ENCODE data around the gene CLBA1. TPM values are rescaled to one million over a fixed set of nuclear protein-coding genes. Genes with fewer than 3 reads are reported as not detected.

The CLBA1 gene
- total RNA-seq, 1 donor from 2014 or later = 10.2 TPM

DNA sequence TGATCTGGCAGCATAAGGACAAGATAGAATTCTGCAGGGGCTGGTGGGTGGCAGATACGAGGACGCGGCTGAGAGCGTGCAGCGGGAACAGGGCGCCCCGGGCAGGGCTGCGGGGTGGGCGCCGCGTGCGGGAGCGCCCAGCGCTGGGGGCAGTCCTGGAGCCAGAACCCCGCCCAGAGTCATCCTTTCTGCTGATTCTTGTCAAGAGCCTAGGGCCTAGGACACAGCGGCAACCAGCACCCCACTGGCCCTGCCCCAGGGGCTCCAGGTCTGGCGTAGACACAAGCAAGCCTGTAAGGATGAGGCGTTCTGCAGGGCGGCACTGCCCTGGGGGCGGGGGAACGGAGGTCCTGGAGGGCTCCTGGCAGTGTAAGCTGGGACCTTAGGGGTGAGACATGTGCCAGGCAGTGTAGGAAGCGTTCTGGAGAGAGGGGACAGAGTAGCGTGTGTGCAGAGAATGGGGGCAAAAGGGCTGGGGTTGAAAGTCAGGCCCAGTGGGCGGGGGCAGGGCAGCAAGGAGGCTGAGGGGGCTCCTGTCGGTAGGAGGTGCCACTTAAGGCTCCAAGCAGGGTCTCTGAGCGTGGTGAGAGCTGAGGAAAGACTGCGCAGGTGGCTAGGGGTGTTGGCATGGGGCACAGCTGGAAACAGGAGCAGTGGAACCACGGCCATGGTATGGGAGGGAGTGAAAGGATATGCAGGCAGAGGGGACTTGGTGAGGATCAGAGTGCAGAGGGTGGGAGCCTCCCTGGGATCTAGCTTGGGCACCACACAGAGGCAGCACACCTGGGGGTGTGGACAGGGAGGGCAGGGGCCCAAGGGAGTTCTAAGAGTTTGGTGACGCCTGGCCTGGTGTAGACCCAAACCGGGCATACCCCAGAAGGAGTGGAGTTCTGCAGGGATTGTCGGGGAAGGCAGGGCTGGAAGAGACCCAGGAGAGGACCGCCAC lies 6.6 kb upstream of the CLBA1 start:
- H3K9me3 Mint-ChIP-seq = no peaks in the 10 kb centered on the region
- no peak for DNase-seq (ENCODE audit: low spot score in 2 of 2, unreplicated experiment in 2 of 2)
- no peak overlapping the region for H3K27ac Mint-ChIP-seq
- H3K4me1 Mint-ChIP-seq = peaks cover 11% of the 10 kb centered on the region
- no peaks in the 10 kb centered on the region for H3K36me3 Mint-ChIP-seq
- H3K4me3 Mint-ChIP-seq = peak overlapping the region; percentile 55
- TF ChIP-seq, protein P1, sequence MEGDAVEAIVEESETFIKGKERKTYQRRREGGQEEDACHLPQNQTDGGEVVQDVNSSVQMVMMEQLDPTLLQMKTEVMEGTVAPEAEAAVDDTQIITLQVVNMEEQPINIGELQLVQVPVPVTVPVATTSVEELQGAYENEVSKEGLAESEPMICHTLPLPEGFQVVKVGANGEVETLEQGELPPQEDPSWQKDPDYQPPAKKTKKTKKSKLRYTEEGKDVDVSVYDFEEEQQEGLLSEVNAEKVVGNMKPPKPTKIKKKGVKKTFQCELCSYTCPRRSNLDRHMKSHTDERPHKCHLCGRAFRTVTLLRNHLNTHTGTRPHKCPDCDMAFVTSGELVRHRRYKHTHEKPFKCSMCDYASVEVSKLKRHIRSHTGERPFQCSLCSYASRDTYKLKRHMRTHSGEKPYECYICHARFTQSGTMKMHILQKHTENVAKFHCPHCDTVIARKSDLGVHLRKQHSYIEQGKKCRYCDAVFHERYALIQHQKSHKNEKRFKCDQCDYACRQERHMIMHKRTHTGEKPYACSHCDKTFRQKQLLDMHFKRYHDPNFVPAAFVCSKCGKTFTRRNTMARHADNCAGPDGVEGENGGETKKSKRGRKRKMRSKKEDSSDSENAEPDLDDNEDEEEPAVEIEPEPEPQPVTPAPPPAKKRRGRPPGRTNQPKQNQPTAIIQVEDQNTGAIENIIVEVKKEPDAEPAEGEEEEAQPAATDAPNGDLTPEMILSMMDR (IDR thresholded peaks at IDR 0.05; ENCODE audit: unreplicated experiment) = no peak
- peaks cover 25% of the 10 kb centered on the region for H3K27me3 Mint-ChIP-seq (ENCODE audit: low read depth)

- no peaks in the 10 kb centered on the region for H3K9me3 Mint-ChIP-seq
- H3K4me1 Mint-ChIP-seq = peaks cover 11% of the 10 kb centered on the region
- H3K27me3 Mint-ChIP-seq (ENCODE audit: low read depth) = peaks cover 25% of the 10 kb centered on the region
- H3K4me3 Mint-ChIP-seq = no peak overlapping the region
- no peak overlapping the region for H3K27ac Mint-ChIP-seq
- TF ChIP-seq, protein P1 (IDR thresholded peaks at IDR 0.05; ENCODE audit: unreplicated experiment) = no peak
- H3K36me3 Mint-ChIP-seq = no peaks in the 10 kb centered on the region
- no peak for DNase-seq (ENCODE audit: low spot score in 2 of 2, unreplicated experiment in 2 of 2)
These were observed 5.6 kb upstream of the CLBA1 start for GRCh38 chr14:104979758-104980610.

DNA sequence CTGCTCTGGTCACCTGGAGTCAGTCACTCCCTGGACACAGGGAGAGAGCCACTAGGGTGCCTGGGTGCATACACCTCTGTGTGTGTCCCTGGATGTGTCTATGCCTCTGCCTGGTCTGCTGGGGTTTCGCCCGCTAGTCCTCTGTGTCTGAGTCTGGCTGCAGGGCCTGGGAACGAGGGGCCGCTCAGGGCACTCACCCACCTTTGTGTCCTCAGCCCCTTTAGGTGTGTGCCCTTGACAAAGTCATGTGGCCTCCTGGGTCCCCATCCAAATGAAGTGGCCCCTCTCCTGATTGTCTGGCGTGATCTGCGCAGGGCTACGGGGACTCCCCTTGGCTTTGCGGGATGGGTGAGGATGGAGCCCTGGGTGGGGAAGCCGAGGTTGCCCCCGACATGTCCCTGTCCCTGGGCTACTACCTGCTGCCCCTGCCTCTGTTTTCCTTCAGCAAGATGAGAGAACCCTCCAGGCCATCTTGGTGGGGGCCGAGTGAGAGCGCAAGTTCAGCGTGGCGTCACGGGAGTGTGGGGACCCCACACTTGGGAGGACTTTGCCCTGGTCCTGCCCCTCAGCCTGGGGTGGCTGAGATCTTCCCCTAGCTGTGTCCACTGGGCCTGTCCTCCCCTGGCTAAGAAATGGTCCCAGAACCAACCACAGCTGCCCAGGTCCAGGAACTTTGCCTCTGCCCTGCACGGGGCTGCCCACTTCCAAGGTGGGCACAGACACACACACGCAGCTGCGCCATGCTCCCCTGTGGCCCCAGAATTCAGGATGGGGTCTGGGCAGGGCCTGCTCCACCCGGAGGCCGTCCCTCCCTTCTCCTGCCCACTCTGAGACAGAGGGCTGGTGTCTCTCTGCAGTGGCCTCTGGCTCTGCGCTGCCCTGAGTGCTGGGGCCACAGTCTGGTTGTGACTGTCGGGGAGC lies 4.7 kb upstream of the CLBA1 start:
- TF ChIP-seq, protein P1 (IDR thresholded peaks at IDR 0.05; ENCODE audit: unreplicated experiment) = no peak
- peaks cover 23% of the 10 kb centered on the region for H3K27me3 Mint-ChIP-seq (ENCODE audit: low read depth)
- H3K9me3 Mint-ChIP-seq = no peaks in the 10 kb centered on the region
- peaks cover 11% of the 10 kb centered on the region for H3K4me1 Mint-ChIP-seq
- no peaks in the 10 kb centered on the region for H3K36me3 Mint-ChIP-seq
- no peak for DNase-seq (ENCODE audit: low spot score in 2 of 2, unreplicated experiment in 2 of 2)
- H3K27ac Mint-ChIP-seq = no peak overlapping the region
- no peak overlapping the region for H3K4me3 Mint-ChIP-seq

- Mint-ChIP-seq H3K4me3 (no peak overlapping the region), H3K27me3 (ENCODE audit: low read depth) (peaks cover 14% of the 10 kb centered on the region), H3K4me1 (peaks cover 12% of the 10 kb centered on the region), H3K9me3 (no peaks in the 10 kb centered on the region), H3K36me3 (no peaks in the 10 kb centered on the region), H3K27ac (no peak overlapping the region)
- TF ChIP-seq, protein P1 (IDR thresholded peaks at IDR 0.05; ENCODE audit: unreplicated experiment) = no peak
- DNase-seq (ENCODE audit: low spot score in 2 of 2, unreplicated experiment in 2 of 2) = no peak
These were observed 3.7 kb upstream of the CLBA1 start for GRCh38 chr14:104981699-104982541.

Measured in mesothelial cell of epicardium (in vitro differentiated cells).